Measurements from ENCODE around the gene LARP6.
"Not testable (repeated sequence)": the region's sequence is repeated elsewhere in the genome, so short reads cannot be mapped to it uniquely, and the experiment has no call there.

The LARP6 gene

GRCh38 chr15:70858614-70859321 lies 4.8 kb upstream of the LARP6 start:
- DNase-seq = not testable (repeated sequence)

- no peak for DNase-seq
Observed at GRCh38 chr15:70857562-70858285, 3.8 kb upstream of the LARP6 start.

GRCh38 chr15:70856884-70857561 lies 3.1 kb upstream of the LARP6 start:
- no peak for DNase-seq

- no peak for DNase-seq
Observed at GRCh38 chr15:70856177-70856883, 2.4 kb upstream of the LARP6 start.

GRCh38 chr15:70855764-70856163 lies 1.8 kb upstream of the LARP6 start:
- DNase-seq = no peak

- no peak for DNase-seq
Observed at GRCh38 chr15:70854666-70854976, 664 bp upstream of the LARP6 start.

GRCh38 chr15:70853318-70853972 lies 512 bp downstream of the LARP6 start:
- peak; percentile 63 for DNase-seq

GRCh38 chr15:70852501-70853317 lies 1.2 kb downstream of the LARP6 start:
- no peak for DNase-seq

GRCh38 chr15:70851889-70852288 lies 2.1 kb downstream of the LARP6 start:
- no peak for DNase-seq

GRCh38 chr15:70845602-70846360 lies 8.2 kb downstream of the LARP6 start:
- DNase-seq = no peak

GRCh38 chr15:70837476-70837875 lies 16.5 kb downstream of the LARP6 start:
- no peak for DNase-seq

- DNase-seq = no peak
Observed at GRCh38 chr15:70835841-70836240, 18.1 kb downstream of the LARP6 start.

GRCh38 chr15:70835415-70835814 lies 18.5 kb downstream of the LARP6 start:
- no peak for DNase-seq

- DNase-seq = no peak
Observed at GRCh38 chr15:70834999-70835398, 19.0 kb downstream of the LARP6 start.

GRCh38 chr15:70833861-70834765 lies 19.8 kb downstream of the LARP6 start:
- peak; percentile 21 for DNase-seq

GRCh38 chr15:70833422-70833821 lies 20.5 kb downstream of the LARP6 start:
- DNase-seq = no peak

- no peak for DNase-seq
Observed at GRCh38 chr15:70832176-70832575, 21.8 kb downstream of the LARP6 start.

- DNase-seq = no peak
Observed at GRCh38 chr15:70831094-70831911, 22.7 kb downstream of the LARP6 start.

- DNase-seq = no peak
Observed at GRCh38 chr15:70830615-70831014, 23.3 kb downstream of the LARP6 start.

All from NCI-H1105 (cell line).